ENCODE measurements around the gene LPP. TPM values are rescaled to one million over a fixed set of nuclear protein-coding genes. Genes with fewer than 3 reads are reported as not detected.
A peak's percentile ranks its signal among the peaks of the same experiment; 100 is the strongest.

The LPP gene
- total and polyA plus RNA-seq, 5 donors = 14.5 to 205 (median 159) TPM

GRCh38 chr3:188154809-188155574 is 1.0 kb downstream of the LPP start:
- H3K4me3 ChIP-seq (ENCODE audit: low read length) = peak overlapping the region; percentile 82
- peaks cover 24% of the 10 kb centered on the region for H3K4me1 ChIP-seq (ENCODE audit: control insufficient read depth, insufficient read depth, low read length)
- H3K27ac ChIP-seq (ENCODE audit: low read length) = peak overlapping the region; percentile 80
- H3K9me3 ChIP-seq (ENCODE audit: control insufficient read depth, low read length) = no peaks in the 10 kb centered on the region
- intact Hi-C loops (cut with DNase I) = loop anchor here in 3 of 4 donors (5.0 to 10.0 kb wide), 4 partner anchors 100 to 413 kb away; partner anchors contain the start of gene BCL6 (in 1 of the 3)
- no peak for DNase-seq
- H3K27me3 ChIP-seq (ENCODE audit: control insufficient read depth, insufficient read depth) = no peaks in the 10 kb centered on the region
- ATAC-seq = no peak
- 16% methylated on average over 8 of the region's 8 CpGs for WGBS

- intact Hi-C loops (cut with DNase I) = loop anchor here in 2 of 4 donors (5.0 to 10.0 kb wide), 3 partner anchors 101 to 414 kb away; no protein-coding TSS in a partner anchor
- 51% methylated on average over 2 of the region's 2 CpGs for WGBS
- no peak overlapping the region for H3K4me3 ChIP-seq (ENCODE audit: low read length)
- no peaks in the 10 kb centered on the region for H3K9me3 ChIP-seq (ENCODE audit: control insufficient read depth, low read length)
- no peaks in the 10 kb centered on the region for H3K27me3 ChIP-seq (ENCODE audit: control insufficient read depth, insufficient read depth)
- no peak for DNase-seq
- H3K27ac ChIP-seq (ENCODE audit: low read length) = peak overlapping the region; percentile 80
- ATAC-seq = no peak
- H3K4me1 ChIP-seq (ENCODE audit: control insufficient read depth, insufficient read depth, low read length) = peaks cover 25% of the 10 kb centered on the region
Measured at GRCh38 chr3:188156056-188156455, 2.1 kb downstream of the LPP start.

DNA sequence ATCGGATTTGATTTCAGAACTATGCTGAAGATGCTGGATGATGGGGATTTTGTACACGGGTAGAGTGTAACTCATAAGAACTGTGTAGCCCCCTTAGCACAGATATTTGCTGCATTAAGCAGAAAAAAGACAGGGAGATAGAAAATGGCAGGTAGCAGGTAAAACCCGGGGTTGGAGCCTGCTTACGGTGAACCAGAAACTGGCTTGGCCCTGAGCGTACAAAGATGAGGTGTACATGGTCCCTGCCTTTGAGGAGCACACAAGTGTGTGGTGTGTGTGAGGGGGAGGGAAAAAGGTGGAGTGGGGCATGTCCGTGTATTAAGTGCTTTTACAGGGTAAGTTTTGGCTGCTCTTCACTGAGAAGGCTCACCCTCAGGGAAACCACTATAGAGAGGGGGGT is 3.5 kb downstream of the LPP start:
- Histone ChIP-seq H3K4me3 (ENCODE audit: low read length) (no peak overlapping the region), H3K27ac (ENCODE audit: low read length) (peak overlapping the region; percentile 55), H3K9me3 (ENCODE audit: control insufficient read depth, low read length) (no peaks in the 10 kb centered on the region), H3K27me3 (ENCODE audit: control insufficient read depth, insufficient read depth) (no peaks in the 10 kb centered on the region), H3K4me1 (ENCODE audit: control insufficient read depth, insufficient read depth, low read length) (peaks cover 28% of the 10 kb centered on the region)
- no peak for ATAC-seq
- intact Hi-C loops (cut with DNase I) = loop anchor here in 2 of 4 donors (5.0 to 10.0 kb wide), 3 partner anchors 103 to 415 kb away; no protein-coding TSS in a partner anchor
- no peak for DNase-seq
- WGBS = 83% methylated on average over 6 of the region's 6 CpGs

- no peaks in the 10 kb centered on the region for H3K9me3 ChIP-seq (ENCODE audit: control insufficient read depth, low read length)
- 68% methylated on average over 5 of the region's 5 CpGs for WGBS
- intact Hi-C loops (cut with DNase I) = loop anchor here in 2 of 4 donors (5.0 to 10.0 kb wide), 3 partner anchors 103 to 416 kb away; no protein-coding TSS in a partner anchor
- peak overlapping the region; percentile 92 for H3K27ac ChIP-seq (ENCODE audit: low read length)
- peaks cover 30% of the 10 kb centered on the region for H3K4me1 ChIP-seq (ENCODE audit: control insufficient read depth, insufficient read depth, low read length)
- no peak for ATAC-seq
- no peaks in the 10 kb centered on the region for H3K27me3 ChIP-seq (ENCODE audit: control insufficient read depth, insufficient read depth)
- no peak for DNase-seq
- H3K4me3 ChIP-seq (ENCODE audit: low read length) = no peak overlapping the region
Measured at GRCh38 chr3:188157971-188158370, 4.0 kb downstream of the LPP start.

- Histone ChIP-seq H3K4me3 (ENCODE audit: low read length) (no peak overlapping the region), H3K4me1 (ENCODE audit: control insufficient read depth, insufficient read depth, low read length) (peaks cover 35% of the 10 kb centered on the region), H3K27me3 (ENCODE audit: control insufficient read depth, insufficient read depth) (no peaks in the 10 kb centered on the region), H3K9me3 (ENCODE audit: control insufficient read depth, low read length) (no peaks in the 10 kb centered on the region), H3K27ac (ENCODE audit: low read length) (peak overlapping the region; percentile 98)
- ATAC-seq (no peak), DNase-seq (no peak)
- 66% methylated on average over 9 of the region's 9 CpGs for WGBS
- intact Hi-C loops (cut with DNase I) = loop anchor here in 2 of 4 donors (5.0 to 10.0 kb wide), 3 partner anchors 104 to 417 kb away; no protein-coding TSS in a partner anchor
Measured at GRCh38 chr3:188158731-188159310, 4.9 kb downstream of the LPP start.

GRCh38 chr3:188160751-188161150 is 6.8 kb downstream of the LPP start:
- intact Hi-C loops (cut with DNase I) = no loop called here
- ATAC-seq = no peak
- H3K27me3 ChIP-seq (ENCODE audit: control insufficient read depth, insufficient read depth) = no peaks in the 10 kb centered on the region
- H3K4me1 ChIP-seq (ENCODE audit: control insufficient read depth, insufficient read depth, low read length) = peaks cover 35% of the 10 kb centered on the region
- peak overlapping the region; percentile 70 for H3K27ac ChIP-seq (ENCODE audit: low read length)
- H3K4me3 ChIP-seq (ENCODE audit: low read length) = no peak overlapping the region
- no peak for DNase-seq
- H3K9me3 ChIP-seq (ENCODE audit: control insufficient read depth, low read length) = no peaks in the 10 kb centered on the region

GRCh38 chr3:188164248-188164687 is 10.3 kb downstream of the LPP start:
- intact Hi-C loops (cut with DNase I) = no loop called here
- H3K27ac ChIP-seq (ENCODE audit: low read length) = no peak overlapping the region
- no peak for DNase-seq
- H3K4me3 ChIP-seq (ENCODE audit: low read length) = no peak overlapping the region
- 35% methylated on average over 2 of the region's 2 CpGs for WGBS
- no peak for ATAC-seq
- H3K9me3 ChIP-seq (ENCODE audit: control insufficient read depth, low read length) = no peaks in the 10 kb centered on the region
- peaks cover 19% of the 10 kb centered on the region for H3K4me1 ChIP-seq (ENCODE audit: control insufficient read depth, insufficient read depth, low read length)
- no peaks in the 10 kb centered on the region for H3K27me3 ChIP-seq (ENCODE audit: control insufficient read depth, insufficient read depth)

DNA sequence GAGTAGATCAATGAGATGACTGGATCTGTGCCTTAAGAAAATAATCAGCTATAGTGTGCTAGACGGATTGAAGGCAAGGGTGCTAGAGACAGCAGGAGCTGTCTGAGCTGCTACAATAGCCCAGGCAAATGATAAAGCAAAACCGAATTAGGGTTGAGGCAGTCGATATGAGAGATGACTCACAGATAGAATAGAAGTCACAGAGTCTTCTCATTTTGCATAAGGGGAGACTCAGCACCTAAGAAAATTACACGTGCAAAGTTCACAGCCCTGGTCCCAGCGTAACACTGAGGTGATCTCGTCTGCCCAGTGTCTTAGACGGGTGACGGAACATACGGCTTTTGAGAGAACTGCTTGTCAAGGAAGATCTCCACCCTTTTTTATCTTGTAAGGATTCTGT is 11.6 kb downstream of the LPP start:
- no peak for ATAC-seq
- 64% methylated on average over 9 of the region's 9 CpGs for WGBS

DNA sequence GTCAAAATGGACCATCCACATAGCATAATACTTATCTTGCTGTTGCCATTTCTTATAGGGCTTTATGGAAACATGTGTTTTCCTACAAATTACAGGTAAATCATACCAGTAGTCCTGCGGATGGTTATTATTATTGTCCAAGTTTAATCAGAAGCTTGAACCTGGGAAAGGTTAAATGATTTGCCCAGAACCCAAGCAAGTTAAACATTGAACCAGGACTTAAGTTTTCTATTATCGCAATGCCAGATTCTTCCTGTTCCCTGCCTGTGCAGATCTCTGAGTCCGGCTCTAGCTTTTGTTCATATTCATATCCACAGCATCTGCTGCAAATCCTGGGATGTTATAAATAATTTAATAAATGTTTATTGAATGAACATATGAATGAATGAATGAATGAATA is 12.5 kb downstream of the LPP start:
- Histone ChIP-seq H3K27ac (ENCODE audit: low read length) (peak overlapping the region; percentile 46), H3K4me1 (ENCODE audit: control insufficient read depth, insufficient read depth, low read length) (peaks cover 16% of the 10 kb centered on the region), H3K4me3 (ENCODE audit: low read length) (no peak overlapping the region), H3K27me3 (ENCODE audit: control insufficient read depth, insufficient read depth) (no peaks in the 10 kb centered on the region), H3K9me3 (ENCODE audit: control insufficient read depth, low read length) (no peaks in the 10 kb centered on the region)
- DNase-seq = no peak
- ATAC-seq = no peak
- intact Hi-C loops (cut with DNase I) = no loop called here
- WGBS = 63% methylated on average over 3 of the region's 3 CpGs

More for the DNA sequence above, 11.6 kb downstream of the LPP start:
- H3K27ac ChIP-seq (ENCODE audit: low read length) = no peak overlapping the region
- no peak overlapping the region for H3K4me3 ChIP-seq (ENCODE audit: low read length)
- DNase-seq = no peak
- intact Hi-C loops (cut with DNase I) = no loop called here
- no peaks in the 10 kb centered on the region for H3K9me3 ChIP-seq (ENCODE audit: control insufficient read depth, low read length)
- H3K4me1 ChIP-seq (ENCODE audit: control insufficient read depth, insufficient read depth, low read length) = peaks cover 18% of the 10 kb centered on the region
- no peaks in the 10 kb centered on the region for H3K27me3 ChIP-seq (ENCODE audit: control insufficient read depth, insufficient read depth)

DNA sequence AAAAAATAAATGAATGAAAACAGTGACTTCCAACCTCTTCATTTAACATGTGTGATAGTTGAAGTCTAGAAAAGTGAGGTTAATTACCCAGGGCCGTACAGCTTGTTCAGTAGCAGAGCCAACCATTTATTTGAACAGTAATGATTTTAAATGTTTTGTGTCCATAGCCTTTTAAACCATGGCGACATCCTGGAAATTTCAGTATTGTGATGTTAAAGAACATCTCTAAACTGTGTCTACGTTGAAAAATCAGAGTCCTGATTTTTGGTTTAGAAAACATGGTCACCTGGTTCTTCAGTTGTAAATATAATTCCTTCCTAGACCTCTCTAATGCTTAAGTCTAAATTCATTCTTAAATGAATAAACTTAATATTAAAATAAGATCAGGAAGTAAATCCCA is 14.2 kb downstream of the LPP start:
- ATAC-seq = no peak

GRCh38 chr3:188168648-188169047 is 14.7 kb downstream of the LPP start:
- intact Hi-C loops (cut with DNase I) = no loop called here
- DNase-seq (no peak), ATAC-seq (no peak)
- Histone ChIP-seq H3K9me3 (ENCODE audit: control insufficient read depth, low read length) (no peaks in the 10 kb centered on the region), H3K27ac (ENCODE audit: low read length) (no peak overlapping the region), H3K4me1 (ENCODE audit: control insufficient read depth, insufficient read depth, low read length) (peaks cover 4% of the 10 kb centered on the region), H3K27me3 (ENCODE audit: control insufficient read depth, insufficient read depth) (no peaks in the 10 kb centered on the region), H3K4me3 (ENCODE audit: low read length) (no peak overlapping the region)

More for the DNA sequence above, 14.2 kb downstream of the LPP start:
- 81% methylated on average over 3 of the region's 3 CpGs for WGBS
- H3K4me3 ChIP-seq (ENCODE audit: low read length) = no peak overlapping the region
- no peaks in the 10 kb centered on the region for H3K9me3 ChIP-seq (ENCODE audit: control insufficient read depth, low read length)
- no peak for DNase-seq
- H3K27ac ChIP-seq (ENCODE audit: low read length) = no peak overlapping the region
- H3K4me1 ChIP-seq (ENCODE audit: control insufficient read depth, insufficient read depth, low read length) = peaks cover 8% of the 10 kb centered on the region
- H3K27me3 ChIP-seq (ENCODE audit: control insufficient read depth, insufficient read depth) = no peaks in the 10 kb centered on the region
- intact Hi-C loops (cut with DNase I) = no loop called here
